Measurements from ENCODE around the gene MAP3K20.
A peak's percentile ranks its signal among the peaks of the same experiment; 100 is the strongest.
"Not testable (repeated sequence)": the region's sequence is repeated elsewhere in the genome, so short reads cannot be mapped to it uniquely, and the experiment has no call there.

The MAP3K20 gene

DNA sequence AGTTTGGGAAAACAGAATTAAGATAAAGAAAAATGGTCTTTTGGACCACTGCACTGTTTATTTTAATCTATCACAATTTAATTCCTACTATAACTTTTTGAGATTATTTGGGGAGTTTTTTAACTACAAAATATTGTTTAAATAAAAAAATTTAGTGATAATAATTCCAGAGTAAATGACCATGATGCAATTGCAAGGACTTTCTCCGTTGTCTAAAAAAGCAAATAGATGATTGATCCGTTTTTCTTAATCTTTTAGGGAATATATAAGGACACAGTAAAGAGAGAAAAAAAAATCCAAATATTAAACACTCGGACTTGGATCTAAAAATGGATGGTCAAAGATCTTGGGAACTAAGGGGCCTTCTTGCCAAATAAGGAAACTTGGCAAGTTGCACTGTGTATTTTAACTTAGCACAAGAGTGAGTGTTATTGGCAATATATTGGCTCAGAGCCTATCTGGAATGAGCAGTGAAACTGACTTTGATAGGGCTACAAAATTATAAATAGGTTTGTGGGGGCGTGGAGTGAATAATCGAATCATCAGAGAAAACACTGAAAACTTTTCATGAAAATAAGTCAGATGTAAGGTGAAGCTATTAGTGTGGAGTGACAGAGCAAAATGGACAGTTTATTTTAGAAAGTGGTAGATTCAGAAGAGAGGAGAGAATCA, 2.0 kb downstream of the MAP3K20 start:
- peak overlapping the region in 1 of 7 experiments; percentile 71 for H3K4me3 ChIP-seq
- H3K27ac ChIP-seq: peak overlapping the region in 10 of 21 experiments; percentile 87 to 96 (median 94)

DNA sequence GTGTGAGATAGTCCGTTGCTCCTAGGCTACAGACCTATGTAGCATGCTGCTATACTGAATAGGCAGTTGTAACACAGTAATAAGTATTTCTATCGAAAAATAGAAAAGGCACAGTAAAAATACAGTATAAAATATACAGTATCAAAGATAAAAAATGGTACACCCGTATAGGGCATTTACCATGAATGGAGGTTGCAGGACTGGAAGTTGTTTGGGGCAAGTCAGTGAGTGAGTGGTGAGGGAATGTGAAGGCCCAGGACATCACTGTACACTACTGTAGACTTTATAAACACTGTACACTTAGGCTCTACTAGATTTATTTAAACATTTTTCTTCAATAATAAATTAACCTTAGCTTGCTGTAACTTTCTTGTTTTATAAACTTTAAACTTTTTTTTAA, 3.5 kb downstream of the MAP3K20 start:
- Histone ChIP-seq H3K4me3 (no peak overlapping the region), H3K27ac (no peak overlapping the region)

DNA sequence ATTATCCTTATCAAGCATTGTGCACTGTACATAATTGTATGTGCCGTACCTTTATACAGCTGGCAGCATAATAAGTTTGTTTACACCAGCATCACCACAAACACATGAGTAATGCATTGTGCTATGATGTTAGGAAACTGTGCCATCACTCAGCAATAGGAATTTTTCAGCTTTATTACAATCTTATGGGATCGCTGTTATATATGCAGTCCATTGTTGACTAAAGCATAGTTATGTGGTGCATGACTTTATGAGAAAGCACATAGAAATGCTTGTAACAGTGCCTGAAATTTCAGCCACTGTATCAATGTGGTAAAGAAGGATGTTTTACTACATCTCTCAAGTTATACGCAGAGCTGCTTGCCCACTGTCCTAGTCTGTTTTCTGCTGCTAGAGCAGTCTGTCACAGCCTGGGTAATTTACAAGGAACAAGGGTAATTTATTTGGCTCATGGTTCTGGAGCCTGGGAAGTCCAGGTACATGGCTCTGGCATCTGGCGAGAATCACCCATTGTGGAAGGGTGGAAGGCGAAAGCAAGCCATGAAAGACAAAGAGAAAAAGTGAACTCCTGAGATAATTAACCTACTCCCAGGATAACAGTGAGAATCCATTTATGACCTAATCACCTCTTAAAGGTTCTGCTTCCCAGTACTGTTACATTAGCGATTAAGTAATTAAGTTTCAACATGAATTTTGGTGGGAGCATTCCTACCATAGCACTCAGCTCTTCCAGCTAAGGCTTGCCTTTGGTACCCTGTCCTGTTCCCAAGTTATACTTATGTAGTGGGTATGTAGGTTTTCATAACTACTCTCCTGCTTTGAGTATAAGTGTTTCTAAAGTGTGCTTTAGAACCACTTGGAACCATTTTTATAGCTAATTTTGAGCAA, 4.6 kb downstream of the MAP3K20 start:
- peak overlapping the region in 1 of 21 experiments; percentile 42 for H3K27ac ChIP-seq
- H3K4me3 ChIP-seq: no peak overlapping the region

DNA sequence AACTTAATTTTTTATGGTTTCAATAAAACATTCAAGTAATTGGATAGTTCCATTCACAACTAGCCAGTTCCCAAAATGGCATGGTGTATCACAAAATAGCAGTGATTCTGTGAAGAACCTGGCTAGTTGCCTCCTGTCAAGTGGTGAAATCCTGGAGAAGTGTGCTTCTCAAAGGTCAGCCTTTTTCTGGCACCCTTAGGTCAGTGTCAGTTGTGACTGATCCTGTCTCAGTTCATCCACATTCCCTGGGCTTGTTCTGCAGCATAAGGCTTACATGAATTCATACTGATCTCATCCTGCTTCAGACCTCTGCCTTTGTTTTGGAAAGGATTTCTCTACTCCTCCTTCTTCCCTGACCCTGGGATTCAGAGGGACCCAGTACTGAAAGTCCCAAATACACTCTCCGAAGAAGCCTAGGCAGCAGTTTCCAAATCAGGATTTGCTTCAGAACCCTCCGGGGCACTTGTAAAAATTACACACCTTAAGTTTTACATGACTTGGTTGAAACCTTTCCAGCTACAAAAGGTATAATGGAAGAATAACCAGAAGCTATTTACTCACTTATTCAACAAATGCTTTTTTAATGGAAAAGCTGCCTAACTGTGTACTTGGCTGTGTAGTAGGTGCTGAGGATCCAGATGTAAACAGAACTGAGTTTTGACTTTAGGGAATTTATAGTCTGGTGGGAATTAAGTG, 11.0 kb downstream of the MAP3K20 start:
- peak overlapping the region in 3 of 21 experiments; percentile 0 to 28 (median 17) for H3K27ac ChIP-seq
- no peak overlapping the region for H3K4me3 ChIP-seq

DNA sequence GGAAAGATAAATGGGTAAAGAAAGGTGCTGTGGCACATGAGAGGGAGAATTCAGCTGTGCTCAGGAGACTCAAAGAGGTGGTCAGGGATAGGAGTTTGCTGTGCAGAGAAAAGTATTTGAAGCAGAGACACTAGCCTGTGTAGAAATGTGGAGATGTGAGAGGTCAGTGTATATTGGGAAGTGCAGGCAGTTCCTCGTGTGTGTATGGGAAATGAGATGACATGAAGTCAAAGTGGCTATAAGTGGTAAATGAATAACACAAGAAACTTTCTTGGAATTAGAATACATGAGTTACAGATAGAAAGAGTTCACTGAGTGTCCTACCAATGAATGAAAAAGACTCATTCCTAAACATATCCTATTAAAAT, 11.6 kb downstream of the MAP3K20 start:
- Histone ChIP-seq H3K27ac (peak overlapping the region in 2 of 21 experiments; percentile 17 to 28), H3K4me3 (no peak overlapping the region)

DNA sequence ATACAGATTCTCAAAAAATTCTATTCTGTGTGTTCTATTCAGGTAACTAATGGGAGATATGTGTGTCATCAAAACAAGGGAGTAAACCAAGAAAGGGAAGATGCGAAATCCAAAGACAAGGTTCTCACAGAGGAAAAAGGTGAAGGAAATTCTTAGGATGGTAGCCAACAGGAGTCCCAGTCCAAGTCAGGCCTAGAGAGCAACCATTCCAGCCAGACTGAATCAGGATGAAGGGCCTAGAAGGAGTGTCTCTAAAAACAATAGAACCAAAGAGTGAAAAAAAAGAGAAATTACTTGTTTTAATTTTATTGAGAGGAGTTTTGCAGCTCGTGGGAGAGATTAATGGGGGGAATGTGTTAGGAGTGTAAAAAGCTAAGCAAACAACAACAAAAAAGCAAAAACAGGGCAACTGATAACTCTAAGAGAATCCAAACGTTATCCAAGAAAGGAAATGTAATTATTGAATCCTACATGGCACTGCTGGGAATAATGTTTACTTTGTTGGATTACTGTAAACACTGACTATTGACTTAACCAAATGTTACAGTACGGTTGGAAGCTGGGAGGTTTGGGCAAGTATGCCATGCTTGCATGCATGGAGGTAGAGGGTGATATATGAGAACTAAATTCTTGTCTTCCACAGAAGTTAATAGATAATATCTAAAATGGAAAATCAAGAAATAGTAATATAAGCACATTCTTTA, 12.3 kb downstream of the MAP3K20 start:
- H3K4me3 ChIP-seq: no peak overlapping the region
- H3K27ac ChIP-seq: peak overlapping the region in 1 of 21 experiments; percentile 4

DNA sequence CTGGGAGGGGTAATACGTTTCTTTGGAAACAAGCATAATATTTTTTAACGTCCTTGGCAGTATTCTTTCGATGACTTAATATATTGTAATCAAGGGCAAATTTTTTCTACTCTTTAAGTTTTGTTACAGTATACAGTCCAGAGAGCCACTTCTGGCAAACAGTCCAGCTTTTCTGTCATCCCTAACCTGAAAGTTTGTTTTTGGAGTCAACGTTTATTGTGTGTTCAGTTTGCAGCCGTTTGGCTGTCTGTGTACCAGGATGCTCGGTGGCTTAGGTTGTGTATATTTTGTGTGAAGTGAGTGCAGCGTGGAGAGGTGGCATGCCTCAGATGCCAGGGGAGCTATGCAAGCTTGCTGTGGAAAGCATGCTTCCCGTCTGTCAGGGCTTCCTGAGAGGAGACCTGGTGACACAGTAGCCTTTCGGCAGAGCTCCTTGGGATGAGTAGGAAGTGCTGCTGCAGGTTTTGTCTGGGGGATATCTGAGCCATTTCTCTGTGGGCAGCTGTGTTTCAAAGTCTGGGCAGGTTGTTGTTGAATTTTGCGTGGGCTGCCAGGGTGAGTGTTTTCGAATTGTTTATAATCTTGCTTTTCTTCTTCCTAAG, 14.7 kb downstream of the MAP3K20 start:
- no peak overlapping the region for H3K4me3 ChIP-seq
- H3K27ac ChIP-seq: peak overlapping the region in 2 of 21 experiments; percentile 5 to 26

DNA sequence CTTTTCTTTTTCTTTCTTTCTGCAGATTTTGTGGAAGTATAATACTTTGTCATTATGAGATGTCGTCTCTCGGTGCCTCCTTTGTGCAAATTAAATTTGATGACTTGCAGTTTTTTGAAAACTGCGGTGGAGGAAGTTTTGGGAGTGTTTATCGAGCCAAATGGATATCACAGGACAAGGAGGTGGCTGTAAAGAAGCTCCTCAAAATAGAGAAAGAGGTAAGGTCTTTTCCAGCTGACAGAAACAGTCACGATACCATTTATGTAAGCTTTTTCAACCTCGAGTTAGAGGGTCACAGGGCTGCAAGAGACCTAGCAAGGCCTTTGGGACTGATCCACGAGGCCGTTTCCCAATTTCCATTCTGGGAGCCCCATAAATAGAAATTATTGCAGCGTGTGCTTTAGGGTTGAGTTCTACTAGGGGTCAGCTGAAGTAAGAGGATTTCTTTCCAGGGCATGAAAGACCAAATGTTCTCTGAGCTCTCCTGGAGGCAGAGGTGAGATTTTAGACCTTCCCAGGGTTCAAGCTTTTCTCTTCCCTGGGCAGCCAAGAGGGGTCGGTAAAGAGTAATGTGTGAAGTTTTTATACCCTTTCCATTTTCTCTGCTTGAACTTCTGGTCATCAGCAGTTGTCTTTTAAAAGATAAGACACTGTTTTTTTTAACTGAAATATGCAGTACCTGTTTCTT, 15.5 kb downstream of the MAP3K20 start:
- no peak overlapping the region for H3K4me3 ChIP-seq
- peak overlapping the region in 2 of 21 experiments; percentile 5 to 34 for H3K27ac ChIP-seq

DNA sequence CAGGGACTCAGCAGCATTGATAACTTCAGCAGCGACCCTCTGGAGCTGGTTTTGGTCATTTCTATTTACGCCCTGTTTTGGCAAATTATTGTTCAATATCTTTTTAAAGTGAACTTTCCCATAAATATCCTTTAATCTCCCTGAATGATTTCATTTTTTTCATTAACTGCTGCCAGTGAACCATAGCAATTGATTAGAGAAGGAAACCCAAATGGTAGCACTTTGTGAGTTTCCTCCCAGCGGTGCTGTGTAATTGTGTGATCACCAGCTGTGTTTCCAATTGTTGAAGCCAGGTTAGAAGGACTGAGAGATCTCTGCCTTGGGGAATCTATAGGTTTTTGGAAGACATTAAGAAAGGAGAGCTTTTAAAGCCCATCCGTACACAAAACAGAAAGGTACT, 16.3 kb downstream of the MAP3K20 start:
- Histone ChIP-seq H3K27ac (peak overlapping the region in 2 of 21 experiments; percentile 5 to 34), H3K4me3 (no peak overlapping the region)

DNA sequence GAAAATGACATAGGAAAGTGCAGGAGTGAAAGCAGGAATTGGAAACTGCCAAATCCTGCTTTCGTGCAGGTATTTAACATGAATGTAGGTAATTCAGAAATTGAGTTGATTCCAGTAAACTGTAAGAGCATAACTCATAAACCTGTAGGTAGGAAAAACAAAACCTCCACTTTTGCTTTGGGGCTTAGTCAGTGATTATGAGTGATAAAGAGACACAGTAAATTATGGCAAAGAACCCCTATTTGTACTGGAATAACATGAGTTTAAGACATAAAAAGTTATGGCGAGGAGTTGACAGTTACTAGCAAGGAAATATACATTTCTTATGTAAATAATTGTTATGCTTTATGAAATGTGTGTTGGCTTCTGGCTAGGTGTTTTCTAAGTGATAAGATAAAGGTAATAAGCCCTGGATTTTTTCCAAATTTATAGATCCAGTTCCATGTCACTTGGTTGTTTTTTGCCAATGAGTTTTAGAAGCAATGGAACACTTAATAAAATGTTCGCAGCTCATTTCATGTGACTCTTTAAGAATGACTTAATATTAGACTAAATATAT, 17.3 kb downstream of the MAP3K20 start:
- H3K27ac ChIP-seq: no peak overlapping the region
- H3K4me3 ChIP-seq: no peak overlapping the region

DNA sequence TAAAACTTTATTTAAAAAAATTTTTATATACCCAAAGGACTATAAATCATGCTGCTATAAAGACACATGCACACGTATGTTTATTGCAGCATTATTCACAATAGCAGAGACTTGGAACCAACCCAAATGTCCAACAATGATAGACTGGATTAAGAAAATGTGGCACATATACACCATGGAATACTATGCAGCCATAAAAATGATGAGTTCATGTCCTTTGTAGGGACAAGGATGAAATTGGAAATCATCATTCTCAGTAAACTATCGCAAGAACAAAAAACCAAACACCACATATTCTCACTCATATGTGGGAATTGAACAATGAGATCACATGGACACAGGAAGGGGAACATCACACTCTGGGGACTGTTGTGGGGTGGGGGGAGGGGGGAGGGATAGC, 18.0 kb downstream of the MAP3K20 start:
- not testable (repeated sequence) for H3K4me3 ChIP-seq, H3K27ac ChIP-seq

DNA sequence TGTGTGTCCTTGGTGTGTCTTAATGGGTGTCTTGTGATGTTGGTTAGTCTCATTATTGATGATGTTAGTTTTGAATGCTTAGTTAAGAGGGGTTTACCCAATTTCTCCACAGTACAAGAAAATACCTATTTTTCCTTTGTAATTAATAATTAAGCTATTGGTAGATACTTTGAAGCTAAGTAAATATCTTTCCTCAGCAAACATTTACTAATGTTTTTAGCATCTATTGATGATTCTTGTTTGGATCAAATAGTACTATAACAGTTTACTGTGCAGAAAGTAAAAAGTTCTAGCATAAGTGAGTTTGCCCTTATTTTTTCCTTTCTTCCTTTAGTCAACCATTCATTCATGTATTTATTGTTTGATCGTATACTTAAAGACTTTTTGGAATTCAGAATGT, 19.1 kb downstream of the MAP3K20 start:
- H3K4me3 ChIP-seq: no peak overlapping the region
- no peak overlapping the region for H3K27ac ChIP-seq

DNA sequence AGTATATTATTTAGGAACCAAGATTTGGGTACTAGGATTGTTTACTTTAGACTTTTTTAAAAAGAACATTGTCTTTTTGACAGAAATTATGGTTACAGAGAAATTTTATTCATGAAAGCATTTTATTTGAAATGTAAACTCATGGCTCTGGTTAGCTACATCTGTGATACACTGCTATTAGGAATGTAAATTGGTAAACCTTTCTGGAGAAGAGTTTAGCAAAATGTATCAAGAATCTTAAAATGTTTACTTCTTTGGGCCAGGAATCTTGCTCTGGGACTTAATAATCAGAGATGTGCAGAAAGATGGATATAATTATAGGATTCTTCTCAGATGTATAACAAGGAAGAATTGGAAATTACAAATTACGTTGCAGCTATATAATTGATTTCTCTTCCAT, 19.7 kb downstream of the MAP3K20 start:
- H3K4me3 ChIP-seq: no peak overlapping the region

DNA sequence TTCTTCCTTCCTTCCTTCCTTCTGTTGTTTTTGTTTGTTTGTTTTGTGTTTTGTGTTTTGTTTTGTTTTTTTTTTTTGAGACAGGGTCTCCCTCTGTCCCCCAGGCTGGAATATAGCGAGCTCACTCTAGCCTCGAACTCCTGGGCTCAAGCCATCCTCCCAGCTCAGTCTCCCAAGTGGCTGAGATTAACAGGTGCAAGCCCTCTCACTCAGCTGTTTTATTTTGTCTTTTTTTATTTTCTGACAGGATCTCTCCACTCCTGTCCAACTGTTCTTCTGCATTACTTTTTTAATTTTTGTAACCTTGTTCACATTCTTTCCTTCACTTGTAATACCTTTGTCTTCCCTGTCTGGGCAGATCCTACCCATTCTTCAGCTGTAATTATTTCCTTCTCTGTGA, 23.6 kb downstream of the MAP3K20 start:
- H3K27ac ChIP-seq: no peak overlapping the region
- H3K4me3 ChIP-seq: no peak overlapping the region

More for the DNA sequence above, 19.7 kb downstream of the MAP3K20 start:
- H3K27ac ChIP-seq: no peak overlapping the region

DNA sequence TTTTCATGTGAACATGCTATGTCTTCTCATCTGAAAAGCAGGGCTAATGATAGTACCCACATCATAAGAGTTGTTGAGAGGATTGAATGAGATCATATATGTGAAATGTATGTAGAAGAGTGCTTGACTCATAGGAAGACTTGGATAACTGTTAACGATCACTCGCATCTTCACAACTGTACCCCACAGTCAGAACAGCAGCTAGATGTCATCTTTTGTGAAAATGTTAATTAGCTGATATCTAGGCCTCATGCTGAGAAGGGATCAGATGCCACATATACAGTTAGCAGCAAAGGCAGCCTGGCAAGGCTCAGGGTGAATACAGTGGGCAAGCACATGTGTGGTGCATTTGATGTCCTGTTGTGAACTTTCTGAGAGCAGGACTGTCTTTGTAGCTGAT, 24.2 kb downstream of the MAP3K20 start:
- Histone ChIP-seq H3K27ac (no peak overlapping the region), H3K4me3 (no peak overlapping the region)

DNA sequence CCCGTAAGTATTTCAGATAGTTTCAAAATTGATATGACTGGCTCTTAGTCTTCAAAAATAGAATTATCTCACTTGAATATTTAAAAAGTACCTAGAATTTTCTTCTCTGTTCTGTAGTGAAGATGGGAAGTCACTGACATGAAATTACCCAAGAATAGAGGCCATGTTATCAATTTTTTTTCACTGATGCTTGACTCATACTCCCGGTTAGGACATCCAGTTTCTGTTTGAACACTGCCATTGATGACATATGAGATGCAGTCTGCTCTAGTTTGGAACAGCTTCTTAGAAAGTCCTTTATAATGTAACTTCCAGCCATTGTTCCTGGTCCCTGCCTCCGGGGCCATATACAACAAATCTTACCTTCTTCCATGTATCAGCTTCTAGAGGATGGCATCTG, 26.0 kb downstream of the MAP3K20 start:
- no peak overlapping the region for H3K27ac ChIP-seq
- H3K4me3 ChIP-seq: no peak overlapping the region

DNA sequence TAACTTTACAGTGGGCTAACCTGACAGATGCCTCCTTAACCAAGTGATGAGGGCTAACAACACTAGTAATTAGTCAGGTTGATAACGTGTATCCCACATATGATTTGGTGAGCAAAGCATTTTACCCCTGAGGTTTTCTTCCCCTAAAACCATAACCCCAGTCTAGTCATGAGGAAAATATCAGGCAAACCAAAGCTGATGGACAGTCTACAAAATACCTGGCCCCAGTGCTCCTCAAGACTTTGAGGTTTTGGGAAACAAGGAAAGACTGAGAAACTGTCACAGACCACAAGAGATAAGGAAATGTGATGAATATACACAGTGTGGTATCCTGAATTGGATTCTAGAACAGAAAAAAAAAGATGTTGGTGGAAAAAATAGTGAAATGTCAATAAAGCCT, 28.5 kb downstream of the MAP3K20 start:
- Histone ChIP-seq H3K27ac (no peak overlapping the region), H3K4me3 (no peak overlapping the region)

DNA sequence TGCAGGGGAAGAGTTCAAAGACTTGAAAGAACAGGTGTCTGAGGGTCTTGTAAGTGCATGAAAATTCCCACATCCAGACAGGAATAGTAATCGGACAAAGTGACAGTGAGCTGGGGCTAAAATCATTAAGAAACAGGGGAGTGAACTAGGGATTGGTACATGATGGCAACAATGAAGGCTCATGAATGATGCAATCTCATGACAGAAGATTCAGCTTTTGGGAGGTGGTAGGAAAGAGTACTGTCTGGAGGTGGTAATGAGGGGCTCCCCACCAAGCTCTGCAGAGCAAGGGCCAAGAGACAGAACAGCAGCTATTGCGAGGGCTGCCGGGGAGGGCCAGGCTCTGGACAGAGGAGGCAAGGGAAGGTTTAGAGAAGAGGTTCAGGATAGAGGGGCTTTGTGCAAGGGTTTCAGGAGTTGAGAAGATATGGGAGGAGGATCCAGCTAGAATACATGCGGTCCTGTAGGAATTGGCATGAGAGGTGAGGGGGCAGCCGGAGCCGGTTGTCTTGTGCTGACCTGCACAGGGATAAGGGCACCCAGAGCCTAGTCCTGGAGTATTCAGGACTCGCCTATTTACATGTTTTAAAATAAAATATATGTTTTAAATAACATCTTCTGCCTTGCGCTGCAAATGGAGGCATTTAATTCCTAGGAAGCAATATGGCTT, 31.4 kb downstream of the MAP3K20 start:
- Histone ChIP-seq H3K27ac (no peak overlapping the region), H3K4me3 (no peak overlapping the region)
